Tibial artery (tissue), 4 donors: Measurements from ENCODE around the gene EPHA8.

Source experiments
- DNase-seq, 2 donors: peaks; one replicate each; pipeline ENCODE4 v3.0.0-alpha.2; 2019
- H3K27ac ChIP-seq, 2 donors: fragments of 200-600 bp; sonication (generic) in 1 of 2; 1 replicate in 1 of 2; 2 replicates in 1 of 2; pipeline ENCODE4 v1.5.1; 2018 to 2019; ENCODE audit warnings: mild to moderate bottlenecking in 1 of 2
- H3K27me3 ChIP-seq, 2 donors: fragments of 200-600 bp; sonication (generic) in 1 of 2; one replicate each; pipeline versions ENCODE4 v1.5.1 to v1.6.0; 2016 to 2019
- H3K36me3 ChIP-seq, 3 donors: fragments of 200-600 bp; sonication (generic) in 2 of 3; one replicate each; pipeline ENCODE4 v1.5.1; 2016 to 2019; ENCODE audit warnings: mild to moderate bottlenecking in 2 of 3
- H3K4me1 ChIP-seq, 4 donors: fragments of 200-600 bp; sonication (generic) in 2 of 4; 1 replicate in 3 of 4; 2 replicates in 1 of 4; pipeline ENCODE4 v1.5.1; 2016 to 2019
- H3K4me3 ChIP-seq, 2 donors: fragments of 200-600 bp; sonication (generic) in 1 of 2; 1 replicate in 1 of 2; 2 replicates in 1 of 2; pipeline ENCODE4 v1.5.1; 2018 to 2019; ENCODE audit warnings: mild to moderate bottlenecking in 2 of 2
- H3K9me3 ChIP-seq, 3 donors: fragments of 200-600 bp; sonication (generic) in 1 of 3; one replicate each; pipeline ENCODE4 v1.5.1; 2016 to 2019
- intact Hi-C: fragments of 100-400 bp; cut with DNase I; formaldehyde crosslinking; loops from one replicate; pipeline ENCODE4 v1.15.0; 2023; ENCODE audit warnings: low total_unique reads
- TF ChIP-seq, protein P1 (sequence below), 2 experiments: fragments of 200-600 bp in 1 of 2; fragments of 450-650 bp in 1 of 2; IDR thresholded peaks; one replicate each; pipeline ENCODE4 v1.5.1; 2017 to 2019; ENCODE audit warnings: antibody characterized with exemption in 2 of 2, mild to moderate bottlenecking in 1 of 2, moderate library complexity in 1 of 2

Gene EPHA8

DNA sequence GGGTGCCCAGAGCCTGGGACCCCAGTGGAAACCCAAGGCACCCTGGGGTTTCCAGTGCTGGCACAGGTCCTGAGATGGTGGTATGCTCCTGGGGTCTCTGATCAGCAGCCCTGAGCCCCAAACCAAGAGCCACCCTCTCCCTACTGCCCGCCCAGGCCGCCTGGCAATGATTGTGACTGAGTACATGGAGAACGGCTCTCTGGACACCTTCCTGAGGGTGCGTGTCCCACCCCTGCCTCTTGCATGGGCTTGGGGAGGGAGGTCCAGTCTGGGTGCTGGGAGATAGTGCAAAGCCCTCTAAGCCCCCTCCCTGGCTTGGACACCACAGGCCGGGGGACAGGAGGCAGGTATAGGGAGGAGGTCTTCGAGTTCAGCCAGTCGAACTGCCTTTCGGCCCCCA is 34.7 kb downstream of the EPHA8 start:
- H3K27me3 ChIP-seq: peaks cover 0 to 79% of the 10 kb centered on the region in 2 donors
- TF ChIP-seq, protein P1, sequence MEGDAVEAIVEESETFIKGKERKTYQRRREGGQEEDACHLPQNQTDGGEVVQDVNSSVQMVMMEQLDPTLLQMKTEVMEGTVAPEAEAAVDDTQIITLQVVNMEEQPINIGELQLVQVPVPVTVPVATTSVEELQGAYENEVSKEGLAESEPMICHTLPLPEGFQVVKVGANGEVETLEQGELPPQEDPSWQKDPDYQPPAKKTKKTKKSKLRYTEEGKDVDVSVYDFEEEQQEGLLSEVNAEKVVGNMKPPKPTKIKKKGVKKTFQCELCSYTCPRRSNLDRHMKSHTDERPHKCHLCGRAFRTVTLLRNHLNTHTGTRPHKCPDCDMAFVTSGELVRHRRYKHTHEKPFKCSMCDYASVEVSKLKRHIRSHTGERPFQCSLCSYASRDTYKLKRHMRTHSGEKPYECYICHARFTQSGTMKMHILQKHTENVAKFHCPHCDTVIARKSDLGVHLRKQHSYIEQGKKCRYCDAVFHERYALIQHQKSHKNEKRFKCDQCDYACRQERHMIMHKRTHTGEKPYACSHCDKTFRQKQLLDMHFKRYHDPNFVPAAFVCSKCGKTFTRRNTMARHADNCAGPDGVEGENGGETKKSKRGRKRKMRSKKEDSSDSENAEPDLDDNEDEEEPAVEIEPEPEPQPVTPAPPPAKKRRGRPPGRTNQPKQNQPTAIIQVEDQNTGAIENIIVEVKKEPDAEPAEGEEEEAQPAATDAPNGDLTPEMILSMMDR (IDR thresholded peaks at IDR 0.05): no peak
- DNase-seq: no peak

GRCh38 chr1:22598736-22599135 is 35.4 kb downstream of the EPHA8 start:
- Histone ChIP-seq H3K27me3 (peaks cover 0 to 79% of the 10 kb centered on the region in 2 donors), H3K36me3 (no peaks in the 10 kb centered on the region), H3K4me1 (no peaks in the 10 kb centered on the region), H3K9me3 (no peaks in the 10 kb centered on the region), H3K27ac (no peak overlapping the region), H3K4me3 (no peak overlapping the region)
- intact Hi-C loops: no loop called here
- TF ChIP-seq, protein P1 (IDR thresholded peaks at IDR 0.05): no peak
- DNase-seq: no peak

More for the DNA sequence above, 34.7 kb downstream of the EPHA8 start:
- Histone ChIP-seq H3K4me1 (no peaks in the 10 kb centered on the region), H3K27ac (no peak overlapping the region), H3K9me3 (no peaks in the 10 kb centered on the region), H3K36me3 (no peaks in the 10 kb centered on the region), H3K4me3 (no peak overlapping the region)
- intact Hi-C loops: no loop called here

DNA sequence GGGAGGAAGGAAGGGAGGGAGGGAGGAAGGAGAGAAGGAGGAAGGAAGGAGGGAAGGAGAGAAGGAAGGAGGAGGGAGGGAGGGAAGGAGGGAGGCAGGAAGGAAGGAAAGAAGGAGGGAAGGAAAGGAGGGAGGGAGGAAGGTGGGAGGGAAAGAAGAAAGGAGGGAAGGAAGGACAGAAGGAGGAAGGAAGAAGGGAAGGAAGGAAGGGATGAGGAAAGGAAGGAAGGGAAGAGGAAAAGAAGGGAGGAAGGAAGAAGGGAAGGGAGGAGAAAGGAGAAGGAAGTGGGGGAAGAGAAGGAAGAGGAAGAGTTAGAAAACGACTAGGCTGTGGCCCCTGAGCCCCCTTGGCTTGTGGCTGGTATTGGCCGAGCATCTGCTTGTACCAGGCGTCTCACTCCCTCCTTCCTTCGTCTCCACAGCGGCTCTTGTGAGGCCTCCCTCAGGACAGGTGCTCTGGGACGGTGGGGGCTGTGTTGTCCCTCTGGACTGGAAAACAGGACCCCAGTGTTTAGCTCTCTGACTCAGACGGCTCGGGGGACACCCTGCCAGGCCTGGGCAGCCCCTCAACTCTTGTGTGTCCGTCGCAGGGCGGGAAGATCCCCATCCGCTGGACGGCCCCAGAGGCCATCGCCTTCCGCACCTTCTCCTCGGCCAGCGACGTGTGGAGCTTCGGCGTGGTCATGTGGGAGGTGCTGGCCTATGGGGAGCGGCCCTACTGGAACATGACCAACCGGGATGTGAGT is 37.0 kb downstream of the EPHA8 start:
- TF ChIP-seq, protein P1 (IDR thresholded peaks at IDR 0.05): no peak
- DNase-seq: no peak
- no peak overlapping the region for H3K27ac ChIP-seq
- no peaks in the 10 kb centered on the region for H3K9me3 ChIP-seq
- no peaks in the 10 kb centered on the region for H3K4me1 ChIP-seq
- H3K36me3 ChIP-seq: no peaks in the 10 kb centered on the region
- no peak overlapping the region for H3K4me3 ChIP-seq
- peaks cover 0 to 76% of the 10 kb centered on the region in 2 donors for H3K27me3 ChIP-seq
- intact Hi-C loops: no loop called here

DNA sequence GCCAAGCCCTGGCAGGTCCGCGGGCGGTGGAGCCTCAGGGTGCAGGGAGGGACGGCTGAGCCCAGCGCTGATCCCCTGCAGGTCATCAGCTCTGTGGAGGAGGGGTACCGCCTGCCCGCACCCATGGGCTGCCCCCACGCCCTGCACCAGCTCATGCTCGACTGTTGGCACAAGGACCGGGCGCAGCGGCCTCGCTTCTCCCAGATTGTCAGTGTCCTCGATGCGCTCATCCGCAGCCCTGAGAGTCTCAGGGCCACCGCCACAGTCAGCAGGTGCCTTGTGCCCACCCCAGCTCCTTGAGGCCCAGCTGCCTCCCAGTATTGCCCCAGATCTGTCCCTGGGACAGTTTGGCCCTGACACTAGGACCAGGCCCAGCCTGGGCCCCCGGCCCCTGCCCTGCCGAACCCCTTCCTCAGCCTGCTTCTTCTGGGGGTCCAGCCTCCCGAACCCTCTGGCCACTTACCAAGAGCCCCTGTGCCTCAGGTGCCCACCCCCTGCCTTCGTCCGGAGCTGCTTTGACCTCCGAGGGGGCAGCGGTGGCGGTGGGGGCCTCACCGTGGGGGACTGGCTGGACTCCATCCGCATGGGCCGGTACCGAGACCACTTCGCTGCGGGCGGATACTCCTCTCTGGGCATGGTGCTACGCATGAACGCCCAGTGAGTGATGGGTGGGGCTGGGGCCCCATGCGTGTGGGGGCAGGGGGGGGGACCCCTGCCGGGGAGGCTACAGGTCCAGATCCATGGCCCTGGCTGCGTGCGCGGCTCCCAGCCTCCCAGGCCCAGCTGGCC is 37.7 kb downstream of the EPHA8 start:
- no peaks in the 10 kb centered on the region for H3K36me3 ChIP-seq
- H3K27ac ChIP-seq: no peak overlapping the region
- H3K4me3 ChIP-seq: no peak overlapping the region
- no peaks in the 10 kb centered on the region for H3K4me1 ChIP-seq
- intact Hi-C loops: no loop called here
- TF ChIP-seq, protein P1 (IDR thresholded peaks at IDR 0.05): no peak
- no peaks in the 10 kb centered on the region for H3K9me3 ChIP-seq
- peaks cover 0 to 72% of the 10 kb centered on the region in 2 donors for H3K27me3 ChIP-seq
- DNase-seq: no peak

- intact Hi-C loops: no loop called here
These were observed 38.3 kb downstream of the EPHA8 start for GRCh38 chr1:22601610-22602009.

More at GRCh38 chr1:22601610-22602009, 38.3 kb downstream of the EPHA8 start:
- H3K4me3 ChIP-seq: no peak overlapping the region
- no peak overlapping the region for H3K27ac ChIP-seq
- TF ChIP-seq, protein P1 (IDR thresholded peaks at IDR 0.05): no peak
- H3K36me3 ChIP-seq: no peaks in the 10 kb centered on the region
- H3K4me1 ChIP-seq: no peaks in the 10 kb centered on the region
- no peaks in the 10 kb centered on the region for H3K9me3 ChIP-seq
- no peak for DNase-seq
- peaks cover 0 to 74% of the 10 kb centered on the region in 2 donors for H3K27me3 ChIP-seq
